NCI-H2107 treated with DMSO at 0.1 percent for 48 hours (cell line): Measurements from ENCODE around the gene PSTK.

Source experiments
- DNase-seq: peaks from one replicate; lab custom pipeline; 2025; ENCODE audit not compliant: unreplicated experiment; lab: John Stamatoyannopoulos, UW

The PSTK gene

GRCh38 chr10:123019264-123019663, 39.1 kb downstream of the PSTK start:
- no peak for DNase-seq

DNA sequence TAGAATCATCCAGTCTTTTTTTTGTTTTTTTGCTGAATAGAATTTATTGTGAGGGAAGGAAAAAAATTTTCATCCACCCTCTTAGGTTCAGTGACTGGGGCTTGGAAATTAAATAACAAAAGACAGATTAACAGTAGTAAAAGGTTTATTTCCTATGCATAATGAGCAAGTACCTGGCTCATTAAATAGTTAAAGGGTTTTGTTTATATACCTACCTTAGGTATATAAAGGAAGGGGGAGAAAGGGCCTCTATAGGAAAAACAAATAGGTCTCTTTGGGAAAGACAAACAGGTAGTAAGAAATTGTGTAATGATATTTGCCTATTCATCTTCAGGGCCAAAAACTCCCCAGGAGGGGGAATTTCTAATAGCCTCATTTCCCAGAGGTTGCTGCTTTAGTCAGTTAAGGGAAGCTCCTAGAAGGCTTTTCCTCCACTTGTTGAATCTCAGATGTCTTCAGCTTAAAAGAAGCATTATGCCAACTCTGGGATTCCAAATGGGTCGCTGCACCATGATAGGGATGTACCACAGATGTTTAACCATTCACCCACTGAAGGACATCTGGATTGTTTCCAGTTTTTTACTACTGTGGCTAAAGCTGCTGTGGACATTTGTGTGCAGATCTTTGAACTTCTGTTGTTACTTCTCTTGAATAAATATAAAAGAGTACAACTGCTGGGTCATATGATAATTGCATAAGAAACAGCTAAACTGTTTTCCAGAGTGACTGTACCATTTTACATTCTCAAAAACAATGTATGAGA, 39.9 kb downstream of the PSTK start:
- DNase-seq, result no peak

- DNase-seq, result no peak
These were observed 41.3 kb downstream of the PSTK start for GRCh38 chr10:123021517-123021916.

- DNase-seq, result no peak
These were observed 44.3 kb downstream of the PSTK start for GRCh38 chr10:123024540-123024939.

DNA sequence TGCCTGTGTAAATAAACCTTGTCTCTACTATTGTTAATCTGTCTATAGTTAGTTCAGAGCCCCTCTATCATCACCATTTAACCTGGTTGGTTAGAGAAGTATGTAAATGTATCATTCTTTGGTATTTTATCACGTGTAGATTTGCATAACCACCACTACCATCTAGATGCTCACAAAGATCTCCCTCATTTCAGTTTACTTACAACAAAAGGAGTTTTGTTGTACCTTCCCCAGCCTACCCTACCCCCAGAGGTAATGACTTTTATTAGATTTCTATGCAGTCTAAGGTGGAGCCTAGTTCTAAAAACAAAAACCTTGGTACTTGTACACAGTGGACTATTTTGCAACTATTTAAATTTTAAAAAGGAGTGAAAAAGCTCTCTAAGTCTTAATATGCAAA, 46.1 kb downstream of the PSTK start:
- no peak for DNase-seq

GRCh38 chr10:123027861-123028260, 47.7 kb downstream of the PSTK start:
- DNase-seq, result no peak

- no peak for DNase-seq
These were observed 50.9 kb downstream of the PSTK start for GRCh38 chr10:123031124-123031523.

DNA sequence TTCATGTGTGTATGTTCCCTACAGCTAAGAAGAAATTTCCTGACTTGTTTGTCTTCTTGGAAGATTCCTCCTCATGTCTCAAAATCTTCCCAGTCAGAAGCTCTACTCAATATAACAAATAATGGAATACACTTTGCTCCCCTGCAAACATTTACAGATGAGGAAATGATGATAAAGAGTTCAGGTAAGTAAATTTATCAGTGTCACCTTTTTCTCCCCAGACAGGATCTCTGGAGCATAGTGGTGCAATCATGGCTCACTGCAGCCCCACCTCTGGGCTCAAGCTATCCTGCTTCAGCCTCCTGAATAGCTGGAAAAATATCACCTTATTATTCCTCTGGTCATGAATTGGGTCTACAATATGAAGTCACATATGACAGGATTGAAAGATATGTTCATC, 54.1 kb downstream of the PSTK start:
- no peak for DNase-seq

- no peak for DNase-seq
These were observed 55.4 kb downstream of the PSTK start for GRCh38 chr10:123035467-123036086.

- DNase-seq, result no peak
These were observed 58.8 kb downstream of the PSTK start for GRCh38 chr10:123038782-123039631.

GRCh38 chr10:123039632-123039930, 59.4 kb downstream of the PSTK start:
- DNase-seq, result no peak
